ENCODE results near the gene TCAP.

DNA sequence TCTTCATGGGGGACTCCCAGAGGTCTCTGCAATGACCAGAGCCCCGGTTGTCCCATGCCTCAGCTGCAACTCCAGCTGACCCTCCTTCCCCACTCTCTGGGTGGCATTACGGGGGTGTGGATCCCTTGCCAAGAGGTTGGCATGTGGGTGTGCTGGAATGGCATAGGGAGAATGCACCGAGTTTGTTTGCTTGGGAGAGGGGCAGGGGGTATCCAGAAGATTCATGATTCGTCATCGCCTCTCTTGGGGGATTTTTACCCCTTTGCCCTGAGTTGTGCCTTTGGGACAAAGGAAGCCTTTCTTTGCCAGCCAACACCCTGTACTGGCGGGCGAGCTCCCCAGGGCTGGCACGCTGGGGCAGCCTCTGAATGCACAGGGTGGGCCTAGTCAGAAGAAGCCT is 41.2 kb downstream of the TCAP start:
- TF ChIP-seq, protein P1, sequence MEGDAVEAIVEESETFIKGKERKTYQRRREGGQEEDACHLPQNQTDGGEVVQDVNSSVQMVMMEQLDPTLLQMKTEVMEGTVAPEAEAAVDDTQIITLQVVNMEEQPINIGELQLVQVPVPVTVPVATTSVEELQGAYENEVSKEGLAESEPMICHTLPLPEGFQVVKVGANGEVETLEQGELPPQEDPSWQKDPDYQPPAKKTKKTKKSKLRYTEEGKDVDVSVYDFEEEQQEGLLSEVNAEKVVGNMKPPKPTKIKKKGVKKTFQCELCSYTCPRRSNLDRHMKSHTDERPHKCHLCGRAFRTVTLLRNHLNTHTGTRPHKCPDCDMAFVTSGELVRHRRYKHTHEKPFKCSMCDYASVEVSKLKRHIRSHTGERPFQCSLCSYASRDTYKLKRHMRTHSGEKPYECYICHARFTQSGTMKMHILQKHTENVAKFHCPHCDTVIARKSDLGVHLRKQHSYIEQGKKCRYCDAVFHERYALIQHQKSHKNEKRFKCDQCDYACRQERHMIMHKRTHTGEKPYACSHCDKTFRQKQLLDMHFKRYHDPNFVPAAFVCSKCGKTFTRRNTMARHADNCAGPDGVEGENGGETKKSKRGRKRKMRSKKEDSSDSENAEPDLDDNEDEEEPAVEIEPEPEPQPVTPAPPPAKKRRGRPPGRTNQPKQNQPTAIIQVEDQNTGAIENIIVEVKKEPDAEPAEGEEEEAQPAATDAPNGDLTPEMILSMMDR (conservative IDR thresholded peaks at IDR 0.05 in 1 of 2, IDR thresholded peaks at IDR 0.05 in 1 of 2; ENCODE audit: extremely low read depth in 1 of 2, insufficient read depth in 1 of 2, low read depth in 1 of 2, low read length in 2 of 2), result no peak
- no peak for TF ChIP-seq EZH2 (IDR thresholded peaks at IDR 0.05; ENCODE audit: borderline replicate concordance, low read length)

Measured in mammary epithelial cell (primary cell).